ENCODE data around the gene MYBPC2. TPM values are rescaled to one million over a fixed set of nuclear protein-coding genes. Genes with fewer than 3 reads are reported as not detected.

The MYBPC2 gene
- total RNA-seq, 2 experiments from 2014 or later = 0.08 TPM; not detected in 1

- ATAC-seq (ENCODE audit: poor library complexity) (no peak), DNase-seq (no peak)
- H3K4me3 Mint-ChIP-seq = no peak overlapping the region
- POLR2A ChIA-PET = no interaction called here
- CTCF ChIA-PET = no interaction called here
- no peaks in the 10 kb centered on the region for H3K36me3 ChIP-seq (ENCODE audit: insufficient read depth, low read length)
- H3K27ac Mint-ChIP-seq = no peak overlapping the region
- no peaks in the 10 kb centered on the region for H3K9me3 ChIP-seq (ENCODE audit: control insufficient read depth in 1 of 2, insufficient read depth in 1 of 2, low read length in 2 of 2)
- H3K36me3 Mint-ChIP-seq (ENCODE audit: low read depth) = peaks cover 14% of the 10 kb centered on the region
- intact Hi-C loops (cut with DNase I, micrococcal nuclease) = no loop called here
- H3K4me3 ChIP-seq (ENCODE audit: low read length) = no peak overlapping the region
- H3K9me3 Mint-ChIP-seq = no peaks in the 10 kb centered on the region
- H3K27ac ChIP-seq (ENCODE audit: low read depth in 1 of 2, low read length in 2 of 2) = no peak overlapping the region
- no peaks in the 10 kb centered on the region for H3K27me3 ChIP-seq (ENCODE audit: control insufficient read depth in 1 of 2, insufficient read depth in 2 of 2, low read length in 2 of 2)
- H3K4me1 ChIP-seq (ENCODE audit: insufficient read depth, low read length) = peaks cover 16% of the 10 kb centered on the region
- peaks cover 37% of the 10 kb centered on the region for H3K4me1 Mint-ChIP-seq (ENCODE audit: low read depth)
- no peak for TF ChIP-seq CTCF (IDR thresholded peaks at IDR 0.05)
- H3K27me3 Mint-ChIP-seq = no peaks in the 10 kb centered on the region
Observed at GRCh38 chr19:50493171-50493570, 60.5 kb downstream of the MYBPC2 start.

DNA sequence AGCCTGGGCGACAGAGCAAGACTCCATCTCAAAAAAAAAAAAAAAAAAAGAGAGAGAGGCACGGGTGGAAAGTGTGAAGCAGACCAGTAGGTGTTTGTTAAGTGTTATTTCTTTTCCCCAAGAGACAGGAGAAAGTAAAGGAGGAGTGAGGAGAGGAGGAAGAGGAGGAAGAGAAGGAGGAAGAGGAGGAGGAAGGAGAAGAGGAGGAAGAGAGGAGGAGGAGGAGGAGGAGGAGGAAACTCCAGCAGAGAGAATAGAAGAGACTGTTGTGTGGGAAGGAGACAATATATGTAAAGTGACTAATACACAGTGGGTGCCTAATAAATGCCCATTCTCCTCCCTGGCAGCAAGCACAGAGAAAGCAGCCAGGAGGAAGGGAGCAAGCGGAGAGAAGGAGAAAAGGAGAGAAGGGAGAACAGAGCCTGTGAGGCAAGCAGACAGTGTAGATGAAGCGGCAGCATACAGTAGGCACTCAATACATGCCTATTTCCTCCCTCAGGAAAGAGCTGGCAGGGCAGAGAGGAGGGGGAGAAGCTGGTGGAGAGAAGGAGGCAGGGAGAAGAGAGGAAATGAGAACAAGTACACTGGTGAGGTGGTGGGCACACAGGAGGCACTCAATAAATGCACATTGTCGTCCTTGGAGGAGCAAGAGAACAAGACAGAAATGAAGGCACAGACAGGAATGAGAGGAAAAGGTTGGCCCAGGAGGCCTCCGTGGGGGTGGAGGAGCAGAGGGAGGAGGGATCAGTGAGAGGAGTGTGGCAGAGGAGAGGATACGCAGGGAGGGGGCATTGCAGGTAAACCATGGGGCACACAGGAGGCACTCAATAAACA, 61.7 kb downstream of the MYBPC2 start:
- Histone ChIP-seq H3K4me1 (ENCODE audit: insufficient read depth, low read length) (peaks cover 16% of the 10 kb centered on the region), H3K4me3 (ENCODE audit: low read length) (no peak overlapping the region), H3K27ac (ENCODE audit: low read depth in 1 of 2, low read length in 2 of 2) (no peak overlapping the region), H3K36me3 (ENCODE audit: insufficient read depth, low read length) (no peaks in the 10 kb centered on the region), H3K9me3 (ENCODE audit: control insufficient read depth in 1 of 2, insufficient read depth in 1 of 2, low read length in 2 of 2) (no peaks in the 10 kb centered on the region), H3K27me3 (ENCODE audit: control insufficient read depth in 1 of 2, insufficient read depth in 2 of 2, low read length in 2 of 2) (no peaks in the 10 kb centered on the region)
- TF ChIP-seq CTCF (IDR thresholded peaks at IDR 0.05) = no peak
- intact Hi-C loops (cut with DNase I, micrococcal nuclease) = no loop called here
- ChIA-PET POLR2A (no interaction called here), CTCF (no interaction called here)
- H3K4me3 Mint-ChIP-seq = no peak overlapping the region
- H3K4me1 Mint-ChIP-seq (ENCODE audit: low read depth) = peaks cover 29% of the 10 kb centered on the region
- no peak for DNase-seq
- ATAC-seq (ENCODE audit: poor library complexity) = no peak
- peaks cover 9% of the 10 kb centered on the region for H3K36me3 Mint-ChIP-seq (ENCODE audit: low read depth)
- H3K27me3 Mint-ChIP-seq = no peaks in the 10 kb centered on the region
- H3K9me3 Mint-ChIP-seq = no peaks in the 10 kb centered on the region
- H3K27ac Mint-ChIP-seq = peak overlapping the region; percentile 36

DNA sequence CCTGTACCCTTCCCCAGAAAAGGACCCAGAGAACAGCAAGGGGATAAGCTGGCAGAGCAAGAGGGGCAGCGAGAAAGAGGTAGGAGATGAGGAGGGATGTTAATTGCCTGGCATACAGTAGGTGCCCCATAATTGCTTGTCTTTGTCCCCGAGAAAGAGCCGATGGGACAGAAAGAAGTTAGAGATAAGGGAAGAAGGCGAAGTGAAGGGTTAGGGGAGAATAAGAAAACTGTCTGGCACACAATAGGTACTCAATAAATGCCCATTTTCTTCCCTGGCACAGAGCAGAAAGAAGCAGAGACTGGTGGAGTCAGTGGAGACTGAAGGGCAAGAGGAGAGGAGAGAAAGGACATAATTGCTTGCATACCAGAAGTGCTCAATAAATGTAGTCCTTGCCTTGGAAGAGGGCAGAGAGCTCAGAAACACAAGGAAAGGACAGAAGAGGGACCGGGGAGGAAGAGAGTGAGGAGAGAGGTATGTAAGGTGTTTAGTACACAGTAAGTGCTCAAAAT, 62.4 kb downstream of the MYBPC2 start:
- Mint-ChIP-seq H3K4me3 (no peak overlapping the region), H3K27ac (no peak overlapping the region)

More for the DNA sequence above, 62.4 kb downstream of the MYBPC2 start:
- H3K27ac ChIP-seq (ENCODE audit: low read depth in 1 of 2, low read length in 2 of 2) = no peak overlapping the region
- H3K9me3 ChIP-seq (ENCODE audit: control insufficient read depth in 1 of 2, insufficient read depth in 1 of 2, low read length in 2 of 2) = no peaks in the 10 kb centered on the region
- H3K4me3 ChIP-seq (ENCODE audit: low read length) = no peak overlapping the region
- DNase-seq (no peak), ATAC-seq (ENCODE audit: poor library complexity) (no peak)
- CTCF ChIA-PET = no interaction called here
- H3K36me3 ChIP-seq (ENCODE audit: insufficient read depth, low read length) = no peaks in the 10 kb centered on the region
- no peak for TF ChIP-seq CTCF (IDR thresholded peaks at IDR 0.05)
- POLR2A ChIA-PET = no interaction called here
- H3K4me1 Mint-ChIP-seq (ENCODE audit: low read depth) = peaks cover 26% of the 10 kb centered on the region
- no peaks in the 10 kb centered on the region for H3K9me3 Mint-ChIP-seq
- intact Hi-C loops (cut with DNase I, micrococcal nuclease) = no loop called here
- H3K27me3 Mint-ChIP-seq = no peaks in the 10 kb centered on the region
- no peaks in the 10 kb centered on the region for H3K27me3 ChIP-seq (ENCODE audit: control insufficient read depth in 1 of 2, insufficient read depth in 2 of 2, low read length in 2 of 2)
- peaks cover 4% of the 10 kb centered on the region for H3K36me3 Mint-ChIP-seq (ENCODE audit: low read depth)
- H3K4me1 ChIP-seq (ENCODE audit: insufficient read depth, low read length) = peaks cover 16% of the 10 kb centered on the region
